Measurements from ENCODE around the gene CA10. TPM values are rescaled to one million over a fixed set of nuclear protein-coding genes. Genes with fewer than 3 reads are reported as not detected.

CA10 gene
- total RNA-seq, 1 donor from 2014 or later = not detected

GRCh38 chr17:51852603-51853002 lies 305.9 kb downstream of the CA10 start:
- H3K9me3 Mint-ChIP-seq (ENCODE audit: unreplicated experiment) = no peaks in the 10 kb centered on the region
- no peaks in the 10 kb centered on the region for H3K36me3 Mint-ChIP-seq (ENCODE audit: unreplicated experiment)
- no peak overlapping the region for H3K27ac Mint-ChIP-seq (ENCODE audit: unreplicated experiment)
- no peak overlapping the region for H3K4me3 Mint-ChIP-seq (ENCODE audit: unreplicated experiment)
- DNase-seq (ENCODE audit: extremely low spot score, unreplicated experiment) = no peak
- TF ChIP-seq CTCF (IDR thresholded peaks at IDR 0.05) = no peak
- peaks cover 8% of the 10 kb centered on the region for H3K27me3 Mint-ChIP-seq (ENCODE audit: unreplicated experiment)
- peaks cover 13% of the 10 kb centered on the region for H3K4me1 Mint-ChIP-seq (ENCODE audit: unreplicated experiment)

- Mint-ChIP-seq H3K4me3 (ENCODE audit: unreplicated experiment) (no peak overlapping the region), H3K27ac (ENCODE audit: unreplicated experiment) (no peak overlapping the region), H3K27me3 (ENCODE audit: unreplicated experiment) (no peaks in the 10 kb centered on the region), H3K36me3 (ENCODE audit: unreplicated experiment) (no peaks in the 10 kb centered on the region), H3K4me1 (ENCODE audit: unreplicated experiment) (peaks cover 14% of the 10 kb centered on the region), H3K9me3 (ENCODE audit: unreplicated experiment) (no peaks in the 10 kb centered on the region)
- TF ChIP-seq CTCF (IDR thresholded peaks at IDR 0.05) = no peak
- DNase-seq (ENCODE audit: extremely low spot score, unreplicated experiment) = no peak
These were observed 308.3 kb downstream of the CA10 start for GRCh38 chr17:51850201-51850600.

- no peak overlapping the region for H3K27ac Mint-ChIP-seq (ENCODE audit: unreplicated experiment)
- no peak for DNase-seq (ENCODE audit: extremely low spot score, unreplicated experiment)
- no peaks in the 10 kb centered on the region for H3K9me3 Mint-ChIP-seq (ENCODE audit: unreplicated experiment)
- no peaks in the 10 kb centered on the region for H3K27me3 Mint-ChIP-seq (ENCODE audit: unreplicated experiment)
- H3K36me3 Mint-ChIP-seq (ENCODE audit: unreplicated experiment) = no peaks in the 10 kb centered on the region
- no peak overlapping the region for H3K4me3 Mint-ChIP-seq (ENCODE audit: unreplicated experiment)
- peaks cover 14% of the 10 kb centered on the region for H3K4me1 Mint-ChIP-seq (ENCODE audit: unreplicated experiment)
- TF ChIP-seq CTCF (IDR thresholded peaks at IDR 0.05) = no peak
These were observed 310.1 kb downstream of the CA10 start for GRCh38 chr17:51848451-51848850.

GRCh38 chr17:51846566-51846965 lies 311.9 kb downstream of the CA10 start:
- no peak for DNase-seq (ENCODE audit: extremely low spot score, unreplicated experiment)
- Mint-ChIP-seq H3K27me3 (ENCODE audit: unreplicated experiment) (no peaks in the 10 kb centered on the region), H3K4me1 (ENCODE audit: unreplicated experiment) (peaks cover 10% of the 10 kb centered on the region), H3K4me3 (ENCODE audit: unreplicated experiment) (no peak overlapping the region), H3K36me3 (ENCODE audit: unreplicated experiment) (no peaks in the 10 kb centered on the region), H3K9me3 (ENCODE audit: unreplicated experiment) (no peaks in the 10 kb centered on the region), H3K27ac (ENCODE audit: unreplicated experiment) (no peak overlapping the region)
- no peak for TF ChIP-seq CTCF (IDR thresholded peaks at IDR 0.05)

GRCh38 chr17:51845776-51846175 lies 312.7 kb downstream of the CA10 start:
- no peak for TF ChIP-seq CTCF (IDR thresholded peaks at IDR 0.05)
- no peak overlapping the region for H3K4me3 Mint-ChIP-seq (ENCODE audit: unreplicated experiment)
- no peaks in the 10 kb centered on the region for H3K9me3 Mint-ChIP-seq (ENCODE audit: unreplicated experiment)
- H3K27me3 Mint-ChIP-seq (ENCODE audit: unreplicated experiment) = peaks cover 2% of the 10 kb centered on the region
- H3K36me3 Mint-ChIP-seq (ENCODE audit: unreplicated experiment) = no peaks in the 10 kb centered on the region
- peaks cover 10% of the 10 kb centered on the region for H3K4me1 Mint-ChIP-seq (ENCODE audit: unreplicated experiment)
- H3K27ac Mint-ChIP-seq (ENCODE audit: unreplicated experiment) = no peak overlapping the region
- DNase-seq (ENCODE audit: extremely low spot score, unreplicated experiment) = no peak

Measured in osteocyte (in vitro differentiated cells).